ENCODE results near the gene PRXL2C.
"Not testable (repeated sequence)": the region's sequence is repeated elsewhere in the genome, so short reads cannot be mapped to it uniquely, and the experiment has no call there.

PRXL2C gene, protein sequence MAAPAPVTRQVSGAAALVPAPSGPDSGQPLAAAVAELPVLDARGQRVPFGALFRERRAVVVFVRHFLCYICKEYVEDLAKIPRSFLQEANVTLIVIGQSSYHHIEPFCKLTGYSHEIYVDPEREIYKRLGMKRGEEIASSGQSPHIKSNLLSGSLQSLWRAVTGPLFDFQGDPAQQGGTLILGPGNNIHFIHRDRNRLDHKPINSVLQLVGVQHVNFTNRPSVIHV

DNA sequence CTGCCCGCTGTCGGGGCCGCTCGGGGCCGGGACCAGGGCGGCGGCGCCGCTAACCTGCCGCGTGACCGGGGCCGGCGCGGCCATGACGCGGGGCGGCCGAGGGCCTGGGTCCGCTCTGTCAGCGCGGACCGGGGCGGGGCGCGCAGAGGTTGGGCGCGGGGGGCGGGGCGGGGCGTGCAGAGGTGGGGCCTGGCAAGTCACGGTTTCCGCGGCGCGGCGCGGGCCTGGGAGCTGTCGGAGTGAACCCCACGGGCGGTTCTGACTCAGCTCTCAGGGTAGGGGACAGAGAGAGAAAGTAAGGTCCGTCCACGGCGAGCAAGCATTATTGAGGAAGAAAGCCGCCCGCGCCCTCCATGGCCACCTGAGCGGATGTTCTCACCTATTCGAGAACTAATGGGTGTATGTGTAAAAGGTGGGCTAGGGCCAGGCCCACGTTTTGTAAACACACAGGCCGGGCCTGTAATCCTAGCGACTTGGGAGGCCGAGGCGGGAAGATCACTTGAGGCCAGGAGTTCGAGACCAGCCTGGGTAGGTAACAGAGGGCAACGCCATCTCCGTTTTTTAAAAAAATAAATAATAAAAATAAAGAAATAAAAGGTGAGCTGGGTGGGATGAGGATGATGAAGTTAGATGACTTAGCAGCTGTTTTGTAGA is at the start of gene PRXL2C:
Gene PRXL2C, minus strand, starts transcription at position 120 of the 654 bp plus-strand sequence. Its CDS starts 36 bp downstream, at position 84.
- H3K4me3 ChIP-seq (ENCODE audit: low read depth, low read length), result peak within 1 kb of the TSS; percentile 96
- no peaks in the 10 kb centered on the region for H3K27me3 ChIP-seq (ENCODE audit: control insufficient read depth, insufficient read depth, low read length)
- no peak within 1 kb of the TSS; the same call in 1 of the 2 replicates for H3K27ac ChIP-seq (ENCODE audit: low read depth, low read length)
- H3K4me1 ChIP-seq (ENCODE audit: control insufficient read depth, insufficient read depth, low read length), result 0 out of 2 replicates have a peak, but pooled peaks cover 3% of the 10 kb centered on the region
- H3K36me3 ChIP-seq (ENCODE audit: control insufficient read depth, insufficient read depth, low read length), result peaks cover 3% of the 10 kb centered on the region; the same call in 1 of the 2 replicates
- no peaks in the 10 kb centered on the region for H3K9me3 ChIP-seq (ENCODE audit: control insufficient read depth, insufficient read depth, low read depth, low read length)
- peak within 1 kb of the TSS; percentile 82 for H3K9ac ChIP-seq (ENCODE audit: low read length)

DNA sequence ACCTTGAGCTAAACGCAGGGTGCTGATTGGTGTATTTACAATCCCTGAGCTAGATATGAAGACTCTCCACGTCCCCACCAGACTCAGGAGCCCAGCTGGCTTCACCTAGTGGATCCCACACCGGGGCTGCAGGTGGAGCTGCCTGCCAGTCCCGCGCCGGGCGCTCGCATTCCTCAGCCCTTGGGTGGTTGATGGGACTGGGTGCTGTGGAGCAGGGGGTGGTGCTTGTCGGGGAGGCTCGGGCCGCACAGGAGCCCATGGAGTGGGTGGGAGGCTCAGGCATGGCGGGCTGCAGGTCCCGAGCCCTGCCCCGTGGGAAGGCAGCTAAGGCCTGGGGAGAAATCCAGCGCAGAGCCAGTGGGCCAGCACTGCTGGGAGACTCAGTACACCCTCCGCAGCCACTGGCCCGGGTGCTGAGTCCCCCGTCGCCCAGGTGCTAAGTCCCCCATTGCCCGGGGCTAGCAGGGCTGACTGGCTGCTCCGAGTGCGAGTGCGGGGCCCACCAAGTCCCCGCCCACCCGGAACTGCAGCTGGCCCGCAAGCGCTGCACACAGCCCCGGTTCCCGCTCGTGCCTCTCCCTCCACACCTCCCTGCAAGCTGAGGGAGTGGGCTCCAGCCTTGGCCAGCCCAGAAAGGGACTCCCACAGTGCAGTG is 45.7 kb upstream of the PRXL2C start:
- peaks cover 55% of the 10 kb centered on the region for H3K9me3 ChIP-seq (ENCODE audit: control insufficient read depth, insufficient read depth, low read depth, low read length)
- not testable (repeated sequence) for H3K27me3 ChIP-seq (ENCODE audit: control insufficient read depth, insufficient read depth, low read length); H3K9ac ChIP-seq (ENCODE audit: low read length); H3K4me1 ChIP-seq (ENCODE audit: control insufficient read depth, insufficient read depth, low read length); H3K4me3 ChIP-seq (ENCODE audit: low read depth, low read length); H3K36me3 ChIP-seq (ENCODE audit: control insufficient read depth, insufficient read depth, low read length); H3K27ac ChIP-seq (ENCODE audit: low read depth, low read length)

DNA sequence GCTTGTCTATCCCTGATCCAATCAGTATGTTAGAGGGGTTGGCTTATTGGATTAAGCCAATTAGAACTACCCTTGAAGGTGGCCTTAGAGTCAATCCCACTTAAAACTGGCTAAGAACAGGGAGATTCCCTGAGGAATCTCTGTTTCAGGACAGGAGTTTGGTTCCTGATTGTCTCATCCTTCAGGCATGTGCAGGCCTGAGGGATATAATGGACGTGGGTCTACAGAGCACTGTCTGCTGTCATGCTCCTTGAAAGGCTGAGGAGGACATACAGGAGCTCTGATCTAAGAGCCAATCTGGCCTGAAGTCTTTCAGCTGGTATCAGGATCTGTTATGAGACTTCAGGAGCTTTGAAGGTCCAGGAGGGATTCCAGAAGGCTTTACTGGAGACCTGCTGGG is 36.2 kb upstream of the PRXL2C start:
- Histone ChIP-seq H3K27ac (ENCODE audit: low read depth, low read length) (no peak overlapping the region), H3K9me3 (ENCODE audit: control insufficient read depth, insufficient read depth, low read depth, low read length) (peaks cover 42% of the 10 kb centered on the region)

DNA sequence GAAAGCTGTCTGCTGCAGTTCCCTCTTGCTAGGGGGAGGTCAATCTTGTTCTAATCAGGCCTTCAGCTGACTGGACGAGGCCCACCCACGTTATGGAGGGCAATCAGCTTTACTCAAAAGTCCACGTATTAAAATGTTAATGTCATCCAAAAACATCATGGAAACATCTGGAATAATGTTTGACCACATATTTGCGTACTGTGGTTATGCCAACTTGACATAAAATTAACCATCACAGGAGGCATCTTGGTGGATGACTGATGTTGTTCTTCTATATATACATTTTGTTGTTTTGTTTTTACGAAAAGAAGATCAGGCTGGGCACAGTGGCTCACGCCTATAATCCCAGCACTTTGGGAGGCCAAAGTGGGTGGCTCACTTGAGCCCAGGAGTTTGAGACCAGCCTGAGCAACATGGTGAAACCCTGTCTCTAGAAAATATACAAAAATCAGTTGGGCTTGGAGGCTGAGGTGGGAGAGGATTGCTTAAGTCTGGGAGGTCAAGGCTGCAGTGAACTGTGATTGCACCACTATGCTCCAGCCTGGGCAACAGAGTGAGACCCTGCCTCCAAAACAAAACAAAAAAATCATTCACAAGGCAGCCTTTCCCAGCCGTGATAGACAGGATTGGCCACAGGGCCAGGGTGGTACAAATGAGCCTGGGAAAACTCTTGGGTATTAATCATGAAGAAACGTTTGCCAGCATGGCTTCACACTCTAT is 33.8 kb upstream of the PRXL2C start:
- Histone ChIP-seq H3K4me3 (ENCODE audit: low read depth, low read length) (no peak overlapping the region), H3K36me3 (ENCODE audit: control insufficient read depth, insufficient read depth, low read length) (no peaks in the 10 kb centered on the region), H3K27me3 (ENCODE audit: control insufficient read depth, insufficient read depth, low read length) (no peaks in the 10 kb centered on the region), H3K9ac (ENCODE audit: low read length) (no peak overlapping the region), H3K4me1 (ENCODE audit: control insufficient read depth, insufficient read depth, low read length) (no peaks in the 10 kb centered on the region), H3K27ac (ENCODE audit: low read depth, low read length) (no peak overlapping the region), H3K9me3 (ENCODE audit: control insufficient read depth, insufficient read depth, low read depth, low read length) (peaks cover 27% of the 10 kb centered on the region)

More for the DNA sequence above, 36.2 kb upstream of the PRXL2C start:
- no peaks in the 10 kb centered on the region for H3K36me3 ChIP-seq (ENCODE audit: control insufficient read depth, insufficient read depth, low read length)
- no peaks in the 10 kb centered on the region for H3K27me3 ChIP-seq (ENCODE audit: control insufficient read depth, insufficient read depth, low read length)
- no peak overlapping the region for H3K9ac ChIP-seq (ENCODE audit: low read length)
- H3K4me1 ChIP-seq (ENCODE audit: control insufficient read depth, insufficient read depth, low read length), result no peaks in the 10 kb centered on the region
- no peak overlapping the region for H3K4me3 ChIP-seq (ENCODE audit: low read depth, low read length)

DNA sequence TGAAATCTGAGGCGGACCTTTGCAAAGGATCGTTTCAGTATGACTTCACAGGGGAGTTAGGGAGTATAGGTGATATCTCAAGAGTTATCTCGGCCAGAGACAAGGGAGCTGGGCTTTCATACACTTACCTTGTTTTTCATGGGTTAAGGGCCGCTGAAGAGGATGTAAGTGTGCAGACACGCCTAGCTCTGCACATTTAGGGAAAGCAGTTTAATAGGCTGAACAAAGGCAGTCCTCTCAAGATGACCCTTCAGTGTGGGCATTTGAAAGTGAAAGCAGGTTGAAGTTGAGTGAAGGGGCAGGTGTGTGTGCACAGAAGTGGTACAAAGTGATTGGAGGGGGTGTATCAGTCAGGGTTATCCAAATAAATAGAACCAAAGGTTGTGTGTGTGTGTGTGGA is 33.1 kb upstream of the PRXL2C start:
- no peak overlapping the region for H3K4me3 ChIP-seq (ENCODE audit: low read depth, low read length)
- no peaks in the 10 kb centered on the region for H3K36me3 ChIP-seq (ENCODE audit: control insufficient read depth, insufficient read depth, low read length)
- H3K4me1 ChIP-seq (ENCODE audit: control insufficient read depth, insufficient read depth, low read length), result no peaks in the 10 kb centered on the region
- H3K27me3 ChIP-seq (ENCODE audit: control insufficient read depth, insufficient read depth, low read length), result no peaks in the 10 kb centered on the region
- H3K27ac ChIP-seq (ENCODE audit: low read depth, low read length), result no peak overlapping the region
- H3K9ac ChIP-seq (ENCODE audit: low read length), result no peak overlapping the region
- peaks cover 20% of the 10 kb centered on the region for H3K9me3 ChIP-seq (ENCODE audit: control insufficient read depth, insufficient read depth, low read depth, low read length)

DNA sequence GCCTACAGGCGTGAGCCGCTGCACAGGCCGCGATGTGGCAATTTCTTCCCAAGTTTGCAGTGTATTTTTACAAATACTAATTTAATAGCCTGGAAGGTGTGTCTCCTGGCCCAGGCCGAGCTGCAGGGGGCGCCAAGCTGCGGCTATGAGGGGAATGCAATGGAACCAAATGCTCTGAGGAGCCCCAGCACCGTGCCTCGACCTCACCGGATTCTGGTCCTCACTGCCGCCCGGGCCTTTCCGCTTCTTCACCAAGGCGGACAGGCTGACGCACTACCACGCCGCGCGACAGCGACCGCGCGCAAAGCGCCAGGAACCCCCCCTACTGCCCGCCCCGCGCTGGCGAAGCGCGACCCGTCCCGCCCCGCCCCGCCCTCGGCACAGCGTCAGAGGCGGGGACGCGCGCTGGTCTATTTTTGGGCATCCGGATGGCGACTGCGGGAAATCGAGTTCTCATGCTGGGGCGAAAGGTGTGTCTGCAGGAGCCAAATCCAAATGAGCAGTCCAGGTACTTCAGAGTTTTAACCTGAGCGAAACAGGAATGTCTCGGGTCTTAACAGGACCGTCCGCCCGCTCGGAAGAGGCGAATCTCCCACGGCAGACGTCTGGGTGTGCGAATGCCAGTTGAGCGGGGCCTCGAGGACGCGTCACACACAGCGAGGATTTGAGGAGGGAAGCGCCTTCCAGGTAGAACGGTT is 31.7 kb upstream of the PRXL2C start:
- peak overlapping the region; percentile 74 for H3K4me3 ChIP-seq (ENCODE audit: low read depth, low read length)
- H3K9ac ChIP-seq (ENCODE audit: low read length), result peak overlapping the region; percentile 31
- H3K27ac ChIP-seq (ENCODE audit: low read depth, low read length), result no peak overlapping the region
- no peaks in the 10 kb centered on the region for H3K4me1 ChIP-seq (ENCODE audit: control insufficient read depth, insufficient read depth, low read length)
- H3K36me3 ChIP-seq (ENCODE audit: control insufficient read depth, insufficient read depth, low read length), result no peaks in the 10 kb centered on the region
- peaks cover 14% of the 10 kb centered on the region for H3K9me3 ChIP-seq (ENCODE audit: control insufficient read depth, insufficient read depth, low read depth, low read length)
- H3K27me3 ChIP-seq (ENCODE audit: control insufficient read depth, insufficient read depth, low read length), result no peaks in the 10 kb centered on the region

DNA sequence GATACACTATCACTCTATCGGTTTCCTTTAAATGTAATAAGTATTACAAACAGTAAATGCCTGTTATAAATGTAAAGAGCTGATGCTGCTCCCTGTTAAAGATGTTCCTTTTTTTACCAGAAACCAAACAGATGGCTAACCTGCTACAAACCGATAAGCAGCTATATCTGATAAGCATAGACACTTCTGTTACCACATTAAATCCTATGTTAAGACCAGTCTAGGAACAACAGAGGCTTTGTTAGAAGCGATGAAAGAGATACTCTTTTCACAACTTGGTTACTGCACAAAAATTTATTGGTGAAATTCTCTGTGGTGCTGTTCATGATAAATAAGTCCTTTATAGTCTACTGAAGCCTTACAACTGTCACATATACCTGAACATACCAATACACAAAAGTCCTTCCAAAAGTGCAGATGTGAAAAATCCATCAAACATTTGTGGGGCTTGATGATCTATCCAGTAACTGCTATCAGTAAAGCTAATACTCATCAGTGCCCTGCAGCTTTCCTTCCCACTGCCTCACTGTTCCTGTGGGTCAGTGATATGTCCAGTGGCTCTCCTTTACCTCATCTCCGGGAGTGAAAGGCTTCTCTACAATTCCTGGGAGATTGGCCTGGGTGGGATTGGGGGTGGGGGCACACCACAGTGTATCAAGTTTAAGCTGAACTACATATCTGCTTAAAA is 25.8 kb upstream of the PRXL2C start:
- Histone ChIP-seq H3K4me3 (ENCODE audit: low read depth, low read length) (no peak overlapping the region), H3K27ac (ENCODE audit: low read depth, low read length) (no peak overlapping the region)

DNA sequence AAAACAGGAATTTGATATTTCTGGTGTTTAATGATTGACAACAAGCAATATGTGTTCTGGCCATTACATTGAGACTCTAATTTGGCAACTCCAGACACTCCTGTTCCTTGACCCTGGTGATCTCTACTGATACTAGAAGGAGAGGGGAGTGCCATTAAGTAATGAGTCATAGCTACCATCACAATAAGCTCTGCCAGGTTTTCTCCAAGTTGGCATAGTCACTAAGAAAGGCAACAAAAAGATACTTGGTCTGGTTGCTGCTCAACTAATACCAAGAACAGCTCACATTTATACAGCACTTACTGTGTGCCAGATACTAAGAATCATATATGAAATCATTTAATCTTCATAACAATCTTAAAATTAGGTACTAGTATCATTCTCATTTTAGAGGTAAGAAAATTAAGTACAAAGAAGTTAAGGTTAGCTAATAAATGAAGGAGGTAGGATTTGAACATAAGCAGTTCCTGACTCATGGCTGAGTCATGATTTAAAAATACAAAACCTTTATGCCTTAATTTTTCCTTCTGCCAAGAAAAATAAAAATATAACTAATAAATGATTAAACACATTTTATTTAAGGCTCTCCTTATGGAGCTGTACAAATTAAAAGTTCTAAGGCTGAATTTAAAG is 19.9 kb upstream of the PRXL2C start:
- Histone ChIP-seq H3K36me3 (ENCODE audit: control insufficient read depth, insufficient read depth, low read length) (no peaks in the 10 kb centered on the region), H3K27me3 (ENCODE audit: control insufficient read depth, insufficient read depth, low read length) (no peaks in the 10 kb centered on the region), H3K9ac (ENCODE audit: low read length) (no peak overlapping the region), H3K9me3 (ENCODE audit: control insufficient read depth, insufficient read depth, low read depth, low read length) (peaks cover 12% of the 10 kb centered on the region), H3K27ac (ENCODE audit: low read depth, low read length) (no peak overlapping the region), H3K4me1 (ENCODE audit: control insufficient read depth, insufficient read depth, low read length) (no peaks in the 10 kb centered on the region), H3K4me3 (ENCODE audit: low read depth, low read length) (no peak overlapping the region)

More for the DNA sequence above, 25.8 kb upstream of the PRXL2C start:
- no peak overlapping the region for H3K9ac ChIP-seq (ENCODE audit: low read length)
- H3K9me3 ChIP-seq (ENCODE audit: control insufficient read depth, insufficient read depth, low read depth, low read length), result no peaks in the 10 kb centered on the region
- no peaks in the 10 kb centered on the region for H3K4me1 ChIP-seq (ENCODE audit: control insufficient read depth, insufficient read depth, low read length)
- no peaks in the 10 kb centered on the region for H3K36me3 ChIP-seq (ENCODE audit: control insufficient read depth, insufficient read depth, low read length)
- no peaks in the 10 kb centered on the region for H3K27me3 ChIP-seq (ENCODE audit: control insufficient read depth, insufficient read depth, low read length)

DNA sequence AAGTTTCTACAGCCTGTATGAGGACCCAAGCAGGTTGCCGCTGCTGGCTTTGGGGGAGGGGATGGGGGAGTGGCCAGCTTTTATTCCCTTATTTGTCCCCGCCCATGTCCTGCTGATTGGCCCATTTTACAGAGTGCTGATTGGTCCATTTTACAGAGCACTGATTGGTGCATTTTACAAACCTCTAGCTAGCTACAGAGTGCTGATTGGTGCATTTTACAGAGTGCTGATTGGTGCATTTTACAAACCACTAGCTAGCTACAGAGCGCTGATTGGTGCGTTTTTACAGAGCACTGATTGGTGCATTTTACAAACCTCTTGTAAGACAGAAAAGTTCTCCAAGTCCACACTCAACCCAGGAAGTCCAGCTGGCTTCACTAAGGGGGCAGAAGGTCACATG is 18.7 kb upstream of the PRXL2C start:
- H3K36me3 ChIP-seq (ENCODE audit: control insufficient read depth, insufficient read depth, low read length); H3K27me3 ChIP-seq (ENCODE audit: control insufficient read depth, insufficient read depth, low read length); H3K4me1 ChIP-seq (ENCODE audit: control insufficient read depth, insufficient read depth, low read length); H3K4me3 ChIP-seq (ENCODE audit: low read depth, low read length); H3K27ac ChIP-seq (ENCODE audit: low read depth, low read length); H3K9ac ChIP-seq (ENCODE audit: low read length): not testable (repeated sequence)
- H3K9me3 ChIP-seq (ENCODE audit: control insufficient read depth, insufficient read depth, low read depth, low read length), result peaks cover 15% of the 10 kb centered on the region
